NCI-H1092 (cell line): ENCODE results near the gene PADI4.
"Not testable (repeated sequence)": the region's sequence is repeated elsewhere in the genome, so short reads cannot be mapped to it uniquely, and the experiment has no call there.

ENCODE experiments used
- DNase-seq: peaks from one replicate; lab custom pipeline; 2025; lab: John Stamatoyannopoulos, UW

PADI4 gene

DNA sequence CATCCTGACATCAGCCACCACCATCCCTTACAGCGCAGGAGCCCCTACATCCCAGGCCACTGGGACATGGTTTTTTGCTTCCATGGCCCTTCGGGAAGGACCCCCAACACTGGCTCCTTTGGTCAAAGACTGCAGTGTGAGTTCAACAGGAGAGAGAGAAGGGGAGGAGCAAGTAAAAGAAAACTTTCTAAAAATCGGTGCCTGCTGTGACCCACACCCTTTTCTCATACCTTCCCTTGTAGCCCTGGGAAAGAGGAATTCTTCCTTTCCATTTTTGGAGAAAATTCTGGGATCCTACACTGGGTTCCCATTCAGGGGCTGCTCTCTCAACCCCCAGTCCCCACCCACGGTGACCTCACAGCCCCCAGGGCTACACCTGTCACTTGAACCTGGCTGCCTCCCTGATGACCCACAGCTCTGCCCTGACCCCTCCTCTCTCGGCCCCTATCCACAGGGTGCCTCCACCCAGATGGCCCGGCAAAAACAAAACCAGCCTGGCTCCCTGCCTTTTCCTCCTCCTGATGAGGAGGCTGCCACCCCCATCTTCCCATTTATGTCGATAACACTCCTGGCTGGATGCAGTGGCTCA is 7.6 kb downstream of the PADI4 start:
- DNase-seq, result no peak

GRCh38 chr1:17316704-17317103 is 8.7 kb downstream of the PADI4 start:
- DNase-seq, result no peak

GRCh38 chr1:17318262-17318661 is 10.3 kb downstream of the PADI4 start:
- DNase-seq, result no peak

DNA sequence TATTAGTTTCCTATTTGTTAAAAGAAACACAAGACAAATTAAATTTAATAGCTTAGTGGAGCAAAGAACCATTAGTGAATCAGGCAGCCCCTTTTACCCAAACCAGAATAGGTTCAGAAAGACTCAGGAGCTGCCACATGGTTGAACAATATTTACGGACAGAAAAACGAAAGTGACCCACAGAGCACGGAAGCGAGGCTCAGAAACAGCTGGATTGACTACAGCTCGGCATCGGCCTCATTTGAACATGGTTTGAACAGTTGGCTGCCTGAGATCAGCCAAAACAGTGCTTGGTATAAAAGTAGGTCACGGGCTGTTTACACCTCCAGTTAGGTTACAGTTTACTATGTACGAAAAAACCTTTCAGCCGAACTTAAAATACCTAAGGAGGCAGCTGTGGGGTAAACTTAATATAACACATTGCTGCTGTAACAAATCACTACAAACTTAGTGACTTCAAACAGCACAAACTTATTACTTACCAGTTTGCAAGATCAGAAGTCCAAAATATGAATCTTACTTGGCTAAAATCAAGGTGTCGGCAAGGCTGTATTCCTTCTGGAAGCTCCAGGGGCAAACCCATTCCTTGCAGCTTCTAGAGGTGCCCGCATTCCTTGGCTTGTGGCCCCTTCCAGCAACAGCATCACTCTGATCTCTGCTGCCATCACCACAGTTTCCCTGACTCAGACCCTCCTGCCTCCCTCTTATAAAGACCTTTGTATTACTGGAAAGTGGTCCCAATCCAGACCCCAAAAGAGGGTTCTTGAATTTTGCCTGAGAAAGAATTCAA is 11.8 kb downstream of the PADI4 start:
- no peak for DNase-seq

DNA sequence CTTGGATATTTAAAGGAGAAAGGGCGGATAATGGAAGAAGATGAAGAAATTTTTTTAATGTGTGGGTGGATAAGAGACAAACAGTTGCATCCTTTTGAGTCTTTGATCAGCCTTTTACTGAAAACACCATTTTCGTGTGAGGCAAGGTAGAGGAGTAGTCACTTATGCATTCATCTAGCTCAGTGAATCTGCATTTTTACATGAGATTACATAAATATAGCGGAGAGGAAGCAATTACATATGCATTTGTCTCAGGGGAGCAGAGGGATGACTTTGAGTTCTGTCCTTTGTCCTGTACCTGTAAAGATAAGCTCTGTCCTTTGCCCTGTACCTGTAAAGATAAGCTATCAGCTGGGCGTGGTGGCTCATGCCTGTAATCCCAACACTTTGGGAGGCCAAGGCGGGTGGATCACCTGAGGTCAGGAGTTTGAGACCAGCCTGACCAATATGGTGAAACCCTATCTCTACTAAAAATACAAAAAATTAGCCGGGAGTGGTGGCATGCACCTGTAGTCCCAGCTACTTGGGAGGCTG is 13.9 kb downstream of the PADI4 start:
- not testable (repeated sequence) for DNase-seq

DNA sequence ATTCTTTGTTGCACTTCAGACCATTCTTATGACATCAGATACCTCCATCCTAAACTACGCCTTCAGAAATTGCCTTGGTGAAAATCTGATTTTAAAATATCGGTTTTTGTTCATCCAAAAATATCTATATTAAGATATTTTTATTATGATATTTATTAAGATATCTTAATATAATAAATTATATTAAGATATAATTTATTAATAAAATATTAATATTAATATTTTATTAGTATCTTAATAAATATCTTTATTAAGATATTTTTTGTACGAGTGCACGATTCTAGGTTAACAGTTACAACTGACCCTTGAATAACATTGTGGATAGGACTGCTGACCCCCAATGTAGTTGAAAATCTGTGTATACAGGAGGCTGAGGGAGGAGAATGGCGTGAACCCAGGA is 20.9 kb downstream of the PADI4 start:
- DNase-seq, result no peak

- DNase-seq, result no peak
These were observed 21.6 kb downstream of the PADI4 start for GRCh38 chr1:17329610-17330009.

DNA sequence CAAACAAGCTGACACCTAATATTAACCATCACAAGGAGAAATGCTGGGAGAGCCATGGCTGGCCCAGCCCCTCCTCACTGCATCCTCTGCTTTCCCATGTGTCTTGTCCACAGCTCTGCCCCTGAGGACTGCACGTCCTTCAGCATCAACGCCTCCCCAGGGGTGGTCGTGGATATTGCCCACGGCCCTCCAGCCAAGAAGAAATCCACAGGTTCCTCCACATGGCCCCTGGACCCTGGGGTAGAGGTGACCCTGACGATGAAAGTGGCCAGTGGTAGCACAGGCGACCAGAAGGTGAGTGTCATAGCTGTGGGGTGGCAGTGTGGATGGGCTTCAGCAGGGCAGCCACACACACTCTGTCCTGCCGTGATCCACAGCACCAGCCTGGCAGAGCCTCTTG is 22.9 kb downstream of the PADI4 start:
- no peak for DNase-seq

DNA sequence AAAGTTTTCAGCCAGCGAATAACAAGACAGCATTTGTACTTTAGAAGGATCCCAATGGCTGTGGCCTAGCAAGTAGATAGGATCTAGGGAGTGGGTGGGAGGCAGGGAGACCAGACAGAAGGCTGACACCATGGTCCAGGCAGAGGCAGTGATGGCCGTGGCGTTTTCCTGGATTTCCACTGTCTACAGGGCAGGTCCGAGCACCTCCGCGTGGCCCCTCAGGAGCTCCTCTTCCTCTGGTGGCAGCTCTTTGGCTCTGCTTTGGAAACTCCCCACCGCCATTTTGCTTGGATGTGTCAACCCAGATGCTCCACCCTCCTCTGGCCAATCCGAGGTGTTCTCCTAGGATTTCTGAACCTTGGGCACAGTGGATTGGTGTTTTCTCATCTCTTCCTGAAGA is 25.1 kb downstream of the PADI4 start:
- no peak for DNase-seq

DNA sequence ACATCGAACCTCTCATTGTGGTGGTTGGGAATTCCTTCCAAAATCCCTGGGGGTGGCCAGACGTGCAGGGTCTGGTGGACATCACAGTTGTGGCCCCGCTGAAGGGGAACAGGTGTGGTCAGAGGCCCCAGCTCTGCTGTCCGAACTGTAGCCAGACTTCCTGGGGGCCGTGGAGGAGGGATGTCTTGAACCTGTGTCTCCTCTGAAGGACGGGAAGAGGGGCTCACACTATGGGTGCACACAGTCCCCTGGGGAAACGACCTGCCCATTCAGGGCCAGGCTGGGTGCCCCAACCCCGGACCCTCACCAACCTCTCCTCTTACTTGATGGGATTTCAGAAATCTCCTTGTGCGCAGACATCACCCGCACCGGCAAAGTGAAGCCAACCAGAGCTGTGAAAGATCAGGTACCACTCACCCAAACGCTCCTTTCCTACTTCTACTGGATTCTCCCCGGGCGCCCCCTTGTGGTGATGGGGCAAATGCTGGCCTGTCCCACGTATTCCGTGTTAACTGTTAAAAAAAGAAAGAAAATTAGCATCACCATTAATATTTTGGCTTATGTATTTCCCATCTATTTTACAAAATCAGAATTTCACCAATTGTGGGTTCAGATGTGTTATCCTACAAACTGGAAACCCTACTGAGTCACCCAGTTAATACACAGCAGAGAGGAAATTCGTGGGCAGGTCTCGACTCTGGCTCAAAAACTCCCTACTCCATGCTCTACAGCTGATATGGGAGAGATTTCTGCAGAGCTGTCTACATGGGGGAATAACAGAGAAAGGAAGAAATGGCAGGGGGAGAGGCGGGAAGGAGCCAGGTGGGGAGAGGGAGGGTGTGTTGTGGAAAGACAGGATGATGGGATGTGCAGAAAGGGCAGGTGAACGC is 28.1 kb downstream of the PADI4 start:
- peak; percentile 53 for DNase-seq

DNA sequence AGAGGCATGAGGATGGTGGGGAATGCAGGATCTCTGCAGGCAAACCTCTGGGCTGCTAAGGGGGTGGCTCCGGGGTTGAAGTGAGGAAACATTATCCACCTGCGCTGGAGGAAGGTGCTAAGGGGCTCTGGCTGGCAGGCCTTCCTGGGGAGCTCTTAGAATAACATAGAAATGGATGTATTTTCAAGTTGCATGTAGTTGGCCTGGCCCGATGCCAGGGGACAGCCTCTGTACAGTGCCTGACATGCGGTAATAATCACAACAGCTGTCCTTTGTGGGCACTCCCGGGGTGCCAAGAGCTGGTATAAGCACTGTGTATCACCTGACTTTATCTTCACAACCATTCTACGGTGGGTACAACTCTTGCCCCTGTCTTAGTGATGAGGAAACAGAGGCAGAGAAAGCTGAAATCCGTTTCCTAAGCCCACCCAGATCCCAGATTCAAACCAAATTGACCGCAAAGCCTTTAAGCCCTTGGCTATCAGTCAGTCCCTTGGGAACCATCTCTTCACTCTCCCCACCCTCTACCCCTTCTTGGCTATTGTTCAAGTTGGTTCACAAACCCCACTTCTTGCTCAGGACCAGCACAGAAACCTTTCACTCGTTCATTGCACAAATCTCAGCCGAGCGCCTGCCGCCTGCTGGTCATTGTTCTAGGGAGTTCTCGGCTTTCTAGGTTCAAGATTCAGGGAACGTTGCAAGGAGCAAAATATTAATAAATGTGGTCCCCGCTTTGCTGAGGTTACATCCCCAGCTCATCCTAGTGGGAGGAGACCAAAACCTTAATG is 30.9 kb downstream of the PADI4 start:
- no peak for DNase-seq

GRCh38 chr1:17339521-17339920 is 31.5 kb downstream of the PADI4 start:
- DNase-seq, result no peak

- no peak for DNase-seq
These were observed 32.4 kb downstream of the PADI4 start for GRCh38 chr1:17340358-17340757.

DNA sequence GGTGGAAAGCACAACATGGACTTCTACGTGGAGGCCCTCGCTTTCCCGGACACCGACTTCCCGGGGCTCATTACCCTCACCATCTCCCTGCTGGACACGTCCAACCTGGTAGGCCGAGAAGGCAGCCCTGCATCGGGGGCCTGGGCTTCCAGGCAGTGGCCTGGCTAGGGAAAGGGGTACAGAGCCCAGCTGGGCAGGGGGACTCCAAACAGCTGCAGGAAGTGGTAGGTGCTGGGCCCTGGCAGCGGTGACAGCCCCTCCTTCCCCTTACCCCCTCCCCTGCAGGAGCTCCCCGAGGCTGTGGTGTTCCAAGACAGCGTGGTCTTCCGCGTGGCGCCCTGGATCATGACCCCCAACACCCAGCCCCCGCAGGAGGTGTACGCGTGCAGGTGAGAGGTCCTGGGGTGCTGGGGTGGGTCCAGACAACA is 34.0 kb downstream of the PADI4 start:
- no peak for DNase-seq

- DNase-seq, result not testable (repeated sequence)
These were observed 37.5 kb downstream of the PADI4 start for GRCh38 chr1:17345506-17345905.

GRCh38 chr1:17346046-17346789 is 38.2 kb downstream of the PADI4 start:
- no peak for DNase-seq

DNA sequence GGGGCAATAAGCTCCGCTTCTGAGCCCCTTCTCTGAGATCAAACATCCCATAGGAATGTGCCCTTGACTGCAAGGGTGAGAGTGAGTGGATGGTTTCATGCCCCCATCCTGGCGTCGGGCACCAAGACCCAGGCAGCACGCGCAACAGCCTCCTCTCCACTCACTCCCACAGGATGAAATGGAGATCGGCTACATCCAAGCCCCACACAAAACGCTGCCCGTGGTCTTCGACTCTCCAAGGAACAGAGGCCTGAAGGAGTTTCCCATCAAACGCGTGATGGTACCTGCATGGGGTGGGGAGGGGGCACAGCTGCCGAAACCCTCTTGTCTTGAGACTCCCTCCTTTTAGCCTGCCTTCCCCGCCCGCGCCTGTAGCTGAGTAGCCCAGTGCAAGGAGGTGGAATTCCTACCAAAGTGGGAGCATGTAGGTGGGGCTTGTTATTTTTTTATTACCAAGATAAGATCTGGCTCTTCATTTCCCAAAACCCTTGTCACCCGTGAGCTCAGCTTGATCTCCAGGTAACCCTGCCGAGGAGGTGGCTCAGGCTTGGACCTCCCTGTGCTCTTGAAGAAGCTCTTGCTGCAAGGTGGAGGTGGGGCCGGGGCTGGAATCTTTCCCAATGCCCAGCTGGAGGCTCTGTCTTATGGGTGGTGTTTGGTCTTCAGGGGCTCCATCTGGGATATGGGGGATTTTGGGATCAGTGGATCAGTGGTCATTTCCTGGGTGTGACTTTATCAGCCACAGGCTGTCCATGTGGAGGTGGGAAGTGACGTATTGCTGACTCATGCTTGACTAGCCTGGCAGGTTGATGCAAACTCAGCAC is 40.0 kb downstream of the PADI4 start:
- no peak for DNase-seq

DNA sequence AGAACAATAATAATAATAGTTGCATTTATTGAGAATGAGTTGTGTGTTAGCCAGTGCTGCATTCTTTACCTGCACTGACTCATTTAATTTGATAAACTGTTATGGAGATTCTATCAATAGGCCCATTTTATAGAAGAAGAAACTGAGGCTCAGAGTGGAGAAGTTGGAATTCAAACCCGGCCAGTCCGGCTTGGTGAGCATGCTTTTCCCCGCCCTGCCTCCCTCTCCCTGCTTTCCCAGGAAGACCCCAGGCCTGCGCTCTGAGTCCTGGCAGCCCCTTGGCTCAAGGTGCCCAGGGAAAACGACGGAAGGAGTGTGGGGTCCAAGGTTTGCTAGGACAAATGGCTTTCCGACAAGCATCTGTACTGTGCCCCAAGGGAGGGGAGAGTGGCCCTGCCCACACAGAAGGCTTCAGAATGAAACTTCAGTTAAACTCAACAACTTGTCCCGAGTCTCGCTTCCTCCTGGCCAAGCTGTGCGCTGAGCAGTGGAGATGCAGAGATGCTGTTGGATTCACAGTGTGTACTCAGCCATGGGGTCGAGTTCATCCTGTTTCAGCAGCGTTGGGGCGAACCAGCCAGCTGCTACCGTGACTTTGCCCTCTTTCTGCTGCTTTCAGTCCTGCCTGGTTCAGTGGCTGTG is 40.7 kb downstream of the PADI4 start:
- DNase-seq, result no peak

DNA sequence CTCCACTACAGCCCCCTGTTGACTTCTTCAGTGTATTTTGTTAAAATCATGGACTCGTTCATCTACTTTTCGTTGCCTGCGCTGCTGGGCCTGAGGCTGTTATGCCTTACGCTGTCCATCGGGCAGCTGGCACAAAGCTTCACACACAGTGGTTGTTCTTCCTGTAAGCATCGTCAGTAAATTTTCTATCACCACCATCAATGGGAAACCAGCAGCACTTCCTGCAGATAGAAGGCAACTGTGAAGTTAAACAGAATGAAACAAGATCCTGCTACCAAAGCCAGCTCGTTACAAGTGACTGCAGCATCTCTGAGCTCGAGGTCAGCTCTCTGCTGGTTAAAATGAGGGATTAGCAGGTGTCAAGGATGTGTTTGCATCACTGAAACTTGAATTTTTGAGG is 42.1 kb downstream of the PADI4 start:
- no peak for DNase-seq
